ENCODE measurements around the gene CFAP126. TPM values are rescaled to one million over a fixed set of nuclear protein-coding genes. Genes with fewer than 3 reads are reported as not detected.

CFAP126 gene
- total and polyA plus RNA-seq, 5 donors: not detected

GRCh38 chr1:161379071-161379470 lies 11.4 kb upstream of the CFAP126 start:
- H3K27me3 ChIP-seq (ENCODE audit: control insufficient read depth, insufficient read depth): no peaks in the 10 kb centered on the region
- H3K4me1 ChIP-seq (ENCODE audit: control insufficient read depth, insufficient read depth, low read length): no peaks in the 10 kb centered on the region
- intact Hi-C loops (cut with DNase I): no loop called here
- H3K9me3 ChIP-seq (ENCODE audit: control insufficient read depth, low read length): no peaks in the 10 kb centered on the region
- 71% methylated on average over 18 of the region's 18 CpGs for whole genome bisulfite sequencing
- DNase-seq: peak in 2 of 3 donors; percentile 46 to 72
- H3K27ac ChIP-seq (ENCODE audit: low read length): no peak overlapping the region
- no peak overlapping the region for H3K4me3 ChIP-seq (ENCODE audit: low read length)
- ATAC-seq: peak; percentile 25 to 47

- Histone ChIP-seq H3K27me3 (ENCODE audit: control insufficient read depth, insufficient read depth) (no peaks in the 10 kb centered on the region), H3K4me1 (ENCODE audit: control insufficient read depth, insufficient read depth, low read length) (no peaks in the 10 kb centered on the region), H3K4me3 (ENCODE audit: low read length) (no peak overlapping the region), H3K9me3 (ENCODE audit: control insufficient read depth, low read length) (no peaks in the 10 kb centered on the region), H3K27ac (ENCODE audit: low read length) (no peak overlapping the region)
- 87% methylated on average over 5 of the region's 5 CpGs for WGBS
- intact Hi-C loops (cut with DNase I): no loop called here
- no peak for DNase-seq
- ATAC-seq: no peak
Observed at GRCh38 chr1:161378014-161378413, 10.3 kb upstream of the CFAP126 start.

GRCh38 chr1:161374373-161374772 lies 6.7 kb upstream of the CFAP126 start:
- 45% methylated on average over 2 of the region's 2 CpGs for WGBS
- H3K4me3 ChIP-seq (ENCODE audit: low read length): no peak overlapping the region
- ATAC-seq (no peak), DNase-seq (no peak)
- H3K27ac ChIP-seq (ENCODE audit: low read length): no peak overlapping the region
- H3K9me3 ChIP-seq (ENCODE audit: control insufficient read depth, low read length): no peaks in the 10 kb centered on the region
- no peaks in the 10 kb centered on the region for H3K4me1 ChIP-seq (ENCODE audit: control insufficient read depth, insufficient read depth, low read length)
- intact Hi-C loops (cut with DNase I): no loop called here
- H3K27me3 ChIP-seq (ENCODE audit: control insufficient read depth, insufficient read depth): no peaks in the 10 kb centered on the region

GRCh38 chr1:161373442-161373841 lies 5.8 kb upstream of the CFAP126 start:
- H3K9me3 ChIP-seq (ENCODE audit: control insufficient read depth, low read length): no peaks in the 10 kb centered on the region
- intact Hi-C loops (cut with DNase I): no loop called here
- H3K27ac ChIP-seq (ENCODE audit: low read length): no peak overlapping the region
- H3K4me3 ChIP-seq (ENCODE audit: low read length): no peak overlapping the region
- DNase-seq (no peak), ATAC-seq (no peak)
- no peaks in the 10 kb centered on the region for H3K4me1 ChIP-seq (ENCODE audit: control insufficient read depth, insufficient read depth, low read length)
- H3K27me3 ChIP-seq (ENCODE audit: control insufficient read depth, insufficient read depth): no peaks in the 10 kb centered on the region

- intact Hi-C loops (cut with DNase I): no loop called here
- no peaks in the 10 kb centered on the region for H3K4me1 ChIP-seq (ENCODE audit: control insufficient read depth, insufficient read depth, low read length)
- H3K27me3 ChIP-seq (ENCODE audit: control insufficient read depth, insufficient read depth): no peaks in the 10 kb centered on the region
- H3K9me3 ChIP-seq (ENCODE audit: control insufficient read depth, low read length): no peaks in the 10 kb centered on the region
- ATAC-seq (no peak), DNase-seq (no peak)
- no peak overlapping the region for H3K27ac ChIP-seq (ENCODE audit: low read length)
- H3K4me3 ChIP-seq (ENCODE audit: low read length): no peak overlapping the region
Observed at GRCh38 chr1:161365207-161365606, 2.5 kb downstream of the CFAP126 start.

- ATAC-seq: no peak
- Histone ChIP-seq H3K9me3 (ENCODE audit: control insufficient read depth, low read length) (no peaks in the 10 kb centered on the region), H3K4me1 (ENCODE audit: control insufficient read depth, insufficient read depth, low read length) (peaks cover 2% of the 10 kb centered on the region), H3K4me3 (ENCODE audit: low read length) (no peak overlapping the region), H3K27ac (ENCODE audit: low read length) (no peak overlapping the region), H3K27me3 (ENCODE audit: control insufficient read depth, insufficient read depth) (no peaks in the 10 kb centered on the region)
- DNase-seq: no peak
- intact Hi-C loops (cut with DNase I): no loop called here
Observed at GRCh38 chr1:161364332-161364731, 3.3 kb downstream of the CFAP126 start.

- Histone ChIP-seq H3K4me1 (ENCODE audit: control insufficient read depth, insufficient read depth, low read length) (peaks cover 2% of the 10 kb centered on the region), H3K9me3 (ENCODE audit: control insufficient read depth, low read length) (no peaks in the 10 kb centered on the region), H3K27ac (ENCODE audit: low read length) (peak overlapping the region; percentile 27), H3K27me3 (ENCODE audit: control insufficient read depth, insufficient read depth) (no peaks in the 10 kb centered on the region), H3K4me3 (ENCODE audit: low read length) (no peak overlapping the region)
- ATAC-seq: peak; percentile 36 to 49
- intact Hi-C loops (cut with DNase I): no loop called here
- DNase-seq: no peak
Observed at GRCh38 chr1:161359291-161359690, 8.4 kb downstream of the CFAP126 start.

GRCh38 chr1:161357073-161357472 lies 10.6 kb downstream of the CFAP126 start:
- H3K4me3 ChIP-seq (ENCODE audit: low read length): no peak overlapping the region
- ATAC-seq (no peak), DNase-seq (no peak)
- intact Hi-C loops (cut with DNase I): no loop called here
- 97% methylated on average over 8 of the region's 8 CpGs for WGBS
- H3K9me3 ChIP-seq (ENCODE audit: control insufficient read depth, low read length): no peaks in the 10 kb centered on the region
- H3K27me3 ChIP-seq (ENCODE audit: control insufficient read depth, insufficient read depth): no peaks in the 10 kb centered on the region
- H3K4me1 ChIP-seq (ENCODE audit: control insufficient read depth, insufficient read depth, low read length): peaks cover 2% of the 10 kb centered on the region
- H3K27ac ChIP-seq (ENCODE audit: low read length): no peak overlapping the region

- H3K4me1 ChIP-seq (ENCODE audit: control insufficient read depth, insufficient read depth, low read length): no peaks in the 10 kb centered on the region
- intact Hi-C loops (cut with DNase I): no loop called here
- WGBS: 40% methylated on average over 1 of the region's 1 CpG
- no peak overlapping the region for H3K4me3 ChIP-seq (ENCODE audit: low read length)
- no peaks in the 10 kb centered on the region for H3K27me3 ChIP-seq (ENCODE audit: control insufficient read depth, insufficient read depth)
- ATAC-seq (no peak), DNase-seq (no peak)
- no peaks in the 10 kb centered on the region for H3K9me3 ChIP-seq (ENCODE audit: control insufficient read depth, low read length)
- no peak overlapping the region for H3K27ac ChIP-seq (ENCODE audit: low read length)
Observed at GRCh38 chr1:161351482-161351881, 16.2 kb downstream of the CFAP126 start.

GRCh38 chr1:161350671-161351070 lies 17.0 kb downstream of the CFAP126 start:
- ATAC-seq (no peak), DNase-seq (no peak)
- Histone ChIP-seq H3K9me3 (ENCODE audit: control insufficient read depth, low read length) (no peaks in the 10 kb centered on the region), H3K4me3 (ENCODE audit: low read length) (no peak overlapping the region), H3K27ac (ENCODE audit: low read length) (no peak overlapping the region), H3K27me3 (ENCODE audit: control insufficient read depth, insufficient read depth) (no peaks in the 10 kb centered on the region), H3K4me1 (ENCODE audit: control insufficient read depth, insufficient read depth, low read length) (no peaks in the 10 kb centered on the region)
- WGBS: 81% methylated on average over 1 of the region's 1 CpG
- intact Hi-C loops (cut with DNase I): no loop called here

GRCh38 chr1:161342821-161343220 lies 24.9 kb downstream of the CFAP126 start:
- H3K27ac ChIP-seq (ENCODE audit: low read length): no peak overlapping the region
- ATAC-seq: no peak

GRCh38 chr1:161342177-161342576 lies 25.5 kb downstream of the CFAP126 start:
- no peak overlapping the region for H3K27ac ChIP-seq (ENCODE audit: low read length)
- no peaks in the 10 kb centered on the region for H3K9me3 ChIP-seq (ENCODE audit: control insufficient read depth, low read length)
- no peak for ATAC-seq
- 94% methylated on average over 2 of the region's 2 CpGs for WGBS
- H3K4me1 ChIP-seq (ENCODE audit: control insufficient read depth, insufficient read depth, low read length): no peaks in the 10 kb centered on the region
- no peak overlapping the region for H3K4me3 ChIP-seq (ENCODE audit: low read length)
- no peaks in the 10 kb centered on the region for H3K27me3 ChIP-seq (ENCODE audit: control insufficient read depth, insufficient read depth)
- intact Hi-C loops (cut with DNase I): no loop called here
- no peak for DNase-seq

More at GRCh38 chr1:161342821-161343220, 24.9 kb downstream of the CFAP126 start:
- 95% methylated on average over 5 of the region's 5 CpGs for WGBS
- H3K4me1 ChIP-seq (ENCODE audit: control insufficient read depth, insufficient read depth, low read length): no peaks in the 10 kb centered on the region
- H3K9me3 ChIP-seq (ENCODE audit: control insufficient read depth, low read length): no peaks in the 10 kb centered on the region
- intact Hi-C loops (cut with DNase I): no loop called here
- no peak for DNase-seq
- no peak overlapping the region for H3K4me3 ChIP-seq (ENCODE audit: low read length)
- no peaks in the 10 kb centered on the region for H3K27me3 ChIP-seq (ENCODE audit: control insufficient read depth, insufficient read depth)
